Cerebellar nuclear complex (tissue), 1 donor: ENCODE data around the gene RACK1.
"Not testable (repeated sequence)": the region's sequence is repeated elsewhere in the genome, so short reads cannot be mapped to it uniquely, and the experiment has no call there.

ENCODE experiments used
- DNase-seq, 2 experiments: peaks; one replicate each; lab custom pipeline; 2025; lab: John Stamatoyannopoulos, UW

RACK1 gene

GRCh38 chr5:181214249-181214648 lies 29.5 kb downstream of the RACK1 start:
- DNase-seq = not testable (repeated sequence)

GRCh38 chr5:181212934-181213333 lies 30.8 kb downstream of the RACK1 start:
- DNase-seq = no peak

GRCh38 chr5:181212080-181212479 lies 31.6 kb downstream of the RACK1 start:
- no peak for DNase-seq

- no peak for DNase-seq
Measured at GRCh38 chr5:181211208-181211607, 32.5 kb downstream of the RACK1 start.

- DNase-seq = not testable (repeated sequence)
Measured at GRCh38 chr5:181210698-181211097, 33.0 kb downstream of the RACK1 start.

- not testable (repeated sequence) for DNase-seq
Measured at GRCh38 chr5:181210148-181210547, 33.6 kb downstream of the RACK1 start.

- not testable (repeated sequence) for DNase-seq
Measured at GRCh38 chr5:181209006-181209405, 34.7 kb downstream of the RACK1 start.

- DNase-seq = no peak
Measured at GRCh38 chr5:181207960-181208253, 35.8 kb downstream of the RACK1 start.

- no peak for DNase-seq
Measured at GRCh38 chr5:181207214-181207959, 36.3 kb downstream of the RACK1 start.

- no peak for DNase-seq
Measured at GRCh38 chr5:181205761-181206649, 37.7 kb downstream of the RACK1 start.

- no peak for DNase-seq
Measured at GRCh38 chr5:181204826-181205760, 38.6 kb downstream of the RACK1 start, which contains the start of gene TRIM7. TSS of gene TRIM7 (minus strand) at chr5:181205196. CDS start at chr5:181205110, 86 bp downstream.

- DNase-seq = no peak
Measured at GRCh38 chr5:181204113-181204825, 39.4 kb downstream of the RACK1 start.

GRCh38 chr5:181203777-181204112 lies 40.0 kb downstream of the RACK1 start:
- no peak for DNase-seq

- DNase-seq = no peak
Measured at GRCh38 chr5:181203093-181203711, 40.5 kb downstream of the RACK1 start.

GRCh38 chr5:181200816-181201215 lies 42.9 kb downstream of the RACK1 start:
- DNase-seq = no peak

GRCh38 chr5:181199881-181200638 lies 43.6 kb downstream of the RACK1 start:
- no peak for DNase-seq

- no peak for DNase-seq
Measured at GRCh38 chr5:181198905-181199519, 44.7 kb downstream of the RACK1 start.

- DNase-seq = no peak
Measured at GRCh38 chr5:181198106-181198685, 45.5 kb downstream of the RACK1 start.

GRCh38 chr5:181197326-181197951 lies 46.3 kb downstream of the RACK1 start:
- no peak for DNase-seq
